Measurements from ENCODE around the gene PHLDA2.

The PHLDA2 gene

GRCh38 chr11:2921261-2921660, 8.0 kb downstream of the PHLDA2 start:
- no peaks in the 10 kb centered on the region for H3K4me1 ChIP-seq (ENCODE audit: control insufficient read depth, insufficient read depth, low read length)
- CTCF ChIA-PET = interaction anchor here (0.6 kb wide), 1 partner anchor 611 kb away, joined by 3 read pairs; no protein-coding TSS in a partner anchor
- POLR2A ChIA-PET = no interaction called here
- TF ChIP-seq, protein P1, sequence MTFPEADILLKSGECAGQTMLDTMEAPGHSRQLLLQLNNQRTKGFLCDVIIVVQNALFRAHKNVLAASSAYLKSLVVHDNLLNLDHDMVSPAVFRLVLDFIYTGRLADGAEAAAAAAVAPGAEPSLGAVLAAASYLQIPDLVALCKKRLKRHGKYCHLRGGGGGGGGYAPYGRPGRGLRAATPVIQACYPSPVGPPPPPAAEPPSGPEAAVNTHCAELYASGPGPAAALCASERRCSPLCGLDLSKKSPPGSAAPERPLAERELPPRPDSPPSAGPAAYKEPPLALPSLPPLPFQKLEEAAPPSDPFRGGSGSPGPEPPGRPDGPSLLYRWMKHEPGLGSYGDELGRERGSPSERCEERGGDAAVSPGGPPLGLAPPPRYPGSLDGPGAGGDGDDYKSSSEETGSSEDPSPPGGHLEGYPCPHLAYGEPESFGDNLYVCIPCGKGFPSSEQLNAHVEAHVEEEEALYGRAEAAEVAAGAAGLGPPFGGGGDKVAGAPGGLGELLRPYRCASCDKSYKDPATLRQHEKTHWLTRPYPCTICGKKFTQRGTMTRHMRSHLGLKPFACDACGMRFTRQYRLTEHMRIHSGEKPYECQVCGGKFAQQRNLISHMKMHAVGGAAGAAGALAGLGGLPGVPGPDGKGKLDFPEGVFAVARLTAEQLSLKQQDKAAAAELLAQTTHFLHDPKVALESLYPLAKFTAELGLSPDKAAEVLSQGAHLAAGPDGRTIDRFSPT (tag by site-specific recombination; IDR thresholded peaks at IDR 0.05) = no peak
- H3K4me3 ChIP-seq (ENCODE audit: low read depth, low read length) = no peak overlapping the region
- no peaks in the 10 kb centered on the region for H3K9me3 ChIP-seq (ENCODE audit: control insufficient read depth, insufficient read depth, low read depth, low read length)
- H3K27ac ChIP-seq (ENCODE audit: extremely low read depth, low read depth, low read length) = no peak overlapping the region
- H3K36me3 ChIP-seq (ENCODE audit: control insufficient read depth in 2 of 2, insufficient read depth in 1 of 2, low read length in 2 of 2) = no peaks in the 10 kb centered on the region

- H3K9me3 ChIP-seq (ENCODE audit: control insufficient read depth, insufficient read depth, low read depth, low read length) = no peaks in the 10 kb centered on the region
- no peak overlapping the region for H3K27ac ChIP-seq (ENCODE audit: extremely low read depth, low read depth, low read length)
- ChIA-PET CTCF (interaction anchor here (0.5 to 0.7 kb wide), 5 partner anchors 9 to 633 kb away, joined by 3 to 4 read pairs (median 4); no protein-coding TSS in a partner anchor), POLR2A (interaction anchor here (0.7 to 1.1 kb wide), 3 partner anchors 9 to 22 kb away, joined by 3 to 5 read pairs (median 4); partner anchors contain the start of gene PHLDA2)
- no peaks in the 10 kb centered on the region for H3K4me1 ChIP-seq (ENCODE audit: control insufficient read depth, insufficient read depth, low read length)
- TF ChIP-seq ZSCAN30 (tag by site-specific recombination; IDR thresholded peaks at IDR 0.05) (no peak), ZNF221 (tag by site-specific recombination; IDR thresholded peaks at IDR 0.05; ENCODE audit: borderline replicate concordance) (no peak), ZBTB1 (tag by site-specific recombination; IDR thresholded peaks at IDR 0.05) (no peak), ZNF585B (tag by site-specific recombination; IDR thresholded peaks at IDR 0.05) (no peak), SP3 (tag by site-specific recombination; IDR thresholded peaks at IDR 0.05) (no peak), ZBTB17 (tag by site-specific recombination; IDR thresholded peaks at IDR 0.05) (no peak), ZNF341 (tag by site-specific recombination; IDR thresholded peaks at IDR 0.05; ENCODE audit: low read depth) (no peak)
- TF ChIP-seq, protein P2, sequence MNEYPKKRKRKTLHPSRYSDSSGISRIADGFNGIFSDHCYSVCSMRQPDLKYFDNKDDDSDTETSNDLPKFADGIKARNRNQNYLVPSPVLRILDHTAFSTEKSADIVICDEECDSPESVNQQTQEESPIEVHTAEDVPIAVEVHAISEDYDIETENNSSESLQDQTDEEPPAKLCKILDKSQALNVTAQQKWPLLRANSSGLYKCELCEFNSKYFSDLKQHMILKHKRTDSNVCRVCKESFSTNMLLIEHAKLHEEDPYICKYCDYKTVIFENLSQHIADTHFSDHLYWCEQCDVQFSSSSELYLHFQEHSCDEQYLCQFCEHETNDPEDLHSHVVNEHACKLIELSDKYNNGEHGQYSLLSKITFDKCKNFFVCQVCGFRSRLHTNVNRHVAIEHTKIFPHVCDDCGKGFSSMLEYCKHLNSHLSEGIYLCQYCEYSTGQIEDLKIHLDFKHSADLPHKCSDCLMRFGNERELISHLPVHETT (tag by site-specific recombination; IDR thresholded peaks at IDR 0.05) = no peak
- H3K36me3 ChIP-seq (ENCODE audit: control insufficient read depth in 2 of 2, insufficient read depth in 1 of 2, low read length in 2 of 2) = no peaks in the 10 kb centered on the region
- H3K4me3 ChIP-seq (ENCODE audit: low read depth, low read length) = no peak overlapping the region
These were observed 8.9 kb downstream of the PHLDA2 start for GRCh38 chr11:2920343-2920742.

- POLR2A ChIA-PET = interaction anchor here (0.7 to 1.1 kb wide), 2 partner anchors 9 to 474 kb away, joined by 5 to 9 read pairs; partner anchors contain the start of gene PHLDA2
- Histone ChIP-seq H3K36me3 (ENCODE audit: control insufficient read depth in 2 of 2, insufficient read depth in 1 of 2, low read length in 2 of 2) (no peaks in the 10 kb centered on the region), H3K4me1 (ENCODE audit: control insufficient read depth, insufficient read depth, low read length) (no peaks in the 10 kb centered on the region), H3K9me3 (ENCODE audit: control insufficient read depth, insufficient read depth, low read depth, low read length) (no peaks in the 10 kb centered on the region), H3K27ac (ENCODE audit: extremely low read depth, low read depth, low read length) (no peak overlapping the region), H3K4me3 (ENCODE audit: low read depth, low read length) (no peak overlapping the region)
- CTCF ChIA-PET = interaction anchor here (0.6 kb wide), 3 partner anchors 10 to 632 kb away, joined by 4 read pairs; no protein-coding TSS in a partner anchor
- TF ChIP-seq ZNF621 (tag by site-specific recombination; IDR thresholded peaks at IDR 0.05) = no peak
- TF ChIP-seq ZNF398 (tag by site-specific recombination; IDR thresholded peaks at IDR 0.05) = no peak
- TF ChIP-seq SCRT1 (tag by site-specific recombination; IDR thresholded peaks at IDR 0.05; ENCODE audit: borderline replicate concordance) = no peak
- TF ChIP-seq ZNF677 (tag by site-specific recombination; IDR thresholded peaks at IDR 0.05) = no peak
- TF ChIP-seq ZNF558 (tag by site-specific recombination; IDR thresholded peaks at IDR 0.05) = no peak
- TF ChIP-seq GLI2 (tag by site-specific recombination; IDR thresholded peaks at IDR 0.05; ENCODE audit: borderline replicate concordance, low read depth) = no peak
- TF ChIP-seq HOXA7 (CRISPR knock-in tag; IDR thresholded peaks at IDR 0.05; ENCODE audit: borderline replicate concordance) = no peak
- TF ChIP-seq MEIS1 (CRISPR knock-in tag; IDR thresholded peaks at IDR 0.05; ENCODE audit: borderline replicate concordance) = no peak
- no peak for TF ChIP-seq MYNN (tag by site-specific recombination; IDR thresholded peaks at IDR 0.05; ENCODE audit: borderline replicate concordance)
- TF ChIP-seq ZNF112 (tag by site-specific recombination; IDR thresholded peaks at IDR 0.05) = no peak
- no peak for TF ChIP-seq ZNF423 (tag by site-specific recombination; IDR thresholded peaks at IDR 0.05)
These were observed 9.4 kb downstream of the PHLDA2 start for GRCh38 chr11:2919837-2920236.
